ENCODE results near the gene NUBPL. TPM values are rescaled to one million over a fixed set of nuclear protein-coding genes. Genes with fewer than 3 reads are reported as not detected.

The NUBPL gene
- total RNA-seq, 1 donor from 2014 or later, result 12.5 TPM

- no peaks in the 10 kb centered on the region for H3K36me3 Mint-ChIP-seq (ENCODE audit: unreplicated experiment)
- peaks cover 2% of the 10 kb centered on the region for H3K9me3 Mint-ChIP-seq (ENCODE audit: unreplicated experiment)
- no peak overlapping the region for H3K4me3 Mint-ChIP-seq (ENCODE audit: unreplicated experiment)
- TF ChIP-seq CTCF (IDR thresholded peaks at IDR 0.05; ENCODE audit: partially characterized antibody, unreplicated experiment), result no peak
- DNase-seq, result no peak
- H3K27ac Mint-ChIP-seq (ENCODE audit: unreplicated experiment), result no peak overlapping the region
- no peaks in the 10 kb centered on the region for H3K4me1 Mint-ChIP-seq (ENCODE audit: low read depth, unreplicated experiment)
- H3K27me3 Mint-ChIP-seq (ENCODE audit: unreplicated experiment), result no peaks in the 10 kb centered on the region
Observed at GRCh38 chr14:31761325-31761724, 200.1 kb downstream of the NUBPL start.

GRCh38 chr14:31763041-31763440, 201.8 kb downstream of the NUBPL start:
- Mint-ChIP-seq H3K9me3 (ENCODE audit: unreplicated experiment) (peaks cover 2% of the 10 kb centered on the region), H3K4me1 (ENCODE audit: low read depth, unreplicated experiment) (no peaks in the 10 kb centered on the region), H3K27ac (ENCODE audit: unreplicated experiment) (no peak overlapping the region), H3K27me3 (ENCODE audit: unreplicated experiment) (no peaks in the 10 kb centered on the region), H3K4me3 (ENCODE audit: unreplicated experiment) (no peak overlapping the region), H3K36me3 (ENCODE audit: unreplicated experiment) (no peaks in the 10 kb centered on the region)
- DNase-seq, result no peak
- TF ChIP-seq CTCF (IDR thresholded peaks at IDR 0.05; ENCODE audit: partially characterized antibody, unreplicated experiment), result no peak

- Mint-ChIP-seq H3K4me1 (ENCODE audit: low read depth, unreplicated experiment) (no peaks in the 10 kb centered on the region), H3K9me3 (ENCODE audit: unreplicated experiment) (peaks cover 2% of the 10 kb centered on the region), H3K27ac (ENCODE audit: unreplicated experiment) (no peak overlapping the region), H3K36me3 (ENCODE audit: unreplicated experiment) (no peaks in the 10 kb centered on the region), H3K27me3 (ENCODE audit: unreplicated experiment) (no peaks in the 10 kb centered on the region), H3K4me3 (ENCODE audit: unreplicated experiment) (no peak overlapping the region)
- DNase-seq, result no peak
- TF ChIP-seq CTCF (IDR thresholded peaks at IDR 0.05; ENCODE audit: partially characterized antibody, unreplicated experiment), result no peak
Observed at GRCh38 chr14:31766315-31766892, 205.2 kb downstream of the NUBPL start.

- DNase-seq, result no peak
- Mint-ChIP-seq H3K36me3 (ENCODE audit: unreplicated experiment) (no peaks in the 10 kb centered on the region), H3K9me3 (ENCODE audit: unreplicated experiment) (no peaks in the 10 kb centered on the region), H3K27me3 (ENCODE audit: unreplicated experiment) (no peaks in the 10 kb centered on the region), H3K27ac (ENCODE audit: unreplicated experiment) (no peak overlapping the region), H3K4me1 (ENCODE audit: low read depth, unreplicated experiment) (no peaks in the 10 kb centered on the region), H3K4me3 (ENCODE audit: unreplicated experiment) (no peak overlapping the region)
- TF ChIP-seq CTCF (IDR thresholded peaks at IDR 0.05; ENCODE audit: partially characterized antibody, unreplicated experiment), result no peak
Observed at GRCh38 chr14:31768355-31768754, 207.2 kb downstream of the NUBPL start.

- no peak for TF ChIP-seq CTCF (IDR thresholded peaks at IDR 0.05; ENCODE audit: partially characterized antibody, unreplicated experiment)
- no peaks in the 10 kb centered on the region for H3K27me3 Mint-ChIP-seq (ENCODE audit: unreplicated experiment)
- H3K9me3 Mint-ChIP-seq (ENCODE audit: unreplicated experiment), result no peaks in the 10 kb centered on the region
- H3K4me3 Mint-ChIP-seq (ENCODE audit: unreplicated experiment), result no peak overlapping the region
- no peaks in the 10 kb centered on the region for H3K36me3 Mint-ChIP-seq (ENCODE audit: unreplicated experiment)
- no peak overlapping the region for H3K27ac Mint-ChIP-seq (ENCODE audit: unreplicated experiment)
- H3K4me1 Mint-ChIP-seq (ENCODE audit: low read depth, unreplicated experiment), result no peaks in the 10 kb centered on the region
- no peak for DNase-seq
Observed at GRCh38 chr14:31770271-31770670, 209.1 kb downstream of the NUBPL start.

Measured in glutamatergic neuron (in vitro differentiated cells).